Smooth muscle cell (in vitro differentiated cells): ENCODE measurements around the gene SREBF2. TPM values are rescaled to one million over a fixed set of nuclear protein-coding genes. Genes with fewer than 3 reads are reported as not detected.
A peak's percentile ranks its signal among the peaks of the same experiment; 100 is the strongest.

Source experiments
- DNase-seq: peaks from one replicate; lab custom pipeline; 2025; ENCODE audit not compliant: unreplicated experiment; lab: John Stamatoyannopoulos, UW
- H2AFZ ChIP-seq: fragments of 200-600 bp; sonication (generic); 2 replicates; pipeline ENCODE4 v1.6.0; 2016; ENCODE audit warnings: antibody characterized with exemption, low read depth, mild to moderate bottlenecking
- H3F3A ChIP-seq: fragments of 200-600 bp; sonication (generic); 2 replicates; pipeline ENCODE4 v1.6.0; 2017; ENCODE audit warnings: antibody characterized with exemption, low read depth
- H3K27ac ChIP-seq: fragments of 200-600 bp; sonication (generic); 2 replicates; pipeline ENCODE4 v1.5.1; 2016; ENCODE audit warnings: low read depth, mild to moderate bottlenecking
- H3K27me3 ChIP-seq: fragments of 200-600 bp; sonication (generic); 2 replicates; pipeline ENCODE4 v1.6.1; 2016; ENCODE audit warnings: low read depth, mild to moderate bottlenecking
- H3K36me3 ChIP-seq: fragments of 200-600 bp; sonication (generic); 2 replicates; pipeline ENCODE4 v1.5.1; 2016; ENCODE audit warnings: low read depth
- H3K4me1 ChIP-seq: fragments of 200-600 bp; sonication (generic); 2 replicates; pipeline ENCODE4 v1.5.1; 2016; ENCODE audit warnings: low read depth
- H3K4me2 ChIP-seq: fragments of 200-600 bp; sonication (generic); 2 replicates; pipeline ENCODE4 v1.6.0; 2016; ENCODE audit warnings: mild to moderate bottlenecking
- H3K4me3 ChIP-seq: fragments of 200-600 bp; sonication (generic); 2 replicates; pipeline ENCODE4 v1.5.1; 2016; ENCODE audit warnings: mild to moderate bottlenecking
- H3K79me2 ChIP-seq: fragments of 200-600 bp; sonication (generic); 2 replicates; pipeline ENCODE4 v1.6.0; 2016; ENCODE audit warnings: low read depth, mild to moderate bottlenecking
- H3K9ac ChIP-seq: fragments of 200-600 bp; sonication (generic); 2 replicates; pipeline ENCODE4 v1.6.0; 2016; ENCODE audit warnings: low read depth
- H3K9me3 ChIP-seq: fragments of 200-600 bp; sonication (generic); replicated peaks from 2 replicates; pipeline ENCODE4 v1.5.1; 2016; ENCODE audit warnings: low read depth
- H4K20me1 ChIP-seq: fragments of 200-600 bp; sonication (generic); 2 replicates; pipeline ENCODE4 v1.6.0; 2016; ENCODE audit warnings: low read depth
- CTCF ChIP-seq: fragments of 200-600 bp; sonication (generic); IDR thresholded peaks from 2 replicates; pipeline ENCODE4 v1.5.1; 2017; ENCODE audit warnings: borderline replicate concordance, mild to moderate bottlenecking, antibody characterized with exemption; ENCODE audit not compliant: insufficient read depth, poor library complexity, severe bottlenecking
- WGBS: methylation state at CpG from one replicate; pipeline ENCODE4 v1.1.7; 2016; ENCODE audit warnings: low lambda C conversion rate; 5-methylcytosine and 5-hydroxymethylcytosine counted together
- polyA plus RNA-seq: library from polyadenylated mRNA; unstranded; fragments of >200 nt; fragmentation: Nextera tagmentation; extraction: Ambion mirVana; gene quantifications from 2 replicates; pipeline ENCODE4 v1.2.1, GENCODE V29; 2016
- total RNA-seq: library from RNA; depleted of rRNA; stranded (reverse); fragments of >200 nt; gene quantifications from 2 replicates; pipeline ENCODE4 v1.2.3, GENCODE V29; 2014

The SREBF2 gene
- total and polyA plus RNA-seq, 2 experiments from 2014 or later, result 62.9 to 78.2 TPM

- WGBS, result 93% methylated on average over 3 of the region's 3 CpGs
Measured at GRCh38 chr22:41830174-41830573, 2.7 kb upstream of the SREBF2 start.

DNA sequence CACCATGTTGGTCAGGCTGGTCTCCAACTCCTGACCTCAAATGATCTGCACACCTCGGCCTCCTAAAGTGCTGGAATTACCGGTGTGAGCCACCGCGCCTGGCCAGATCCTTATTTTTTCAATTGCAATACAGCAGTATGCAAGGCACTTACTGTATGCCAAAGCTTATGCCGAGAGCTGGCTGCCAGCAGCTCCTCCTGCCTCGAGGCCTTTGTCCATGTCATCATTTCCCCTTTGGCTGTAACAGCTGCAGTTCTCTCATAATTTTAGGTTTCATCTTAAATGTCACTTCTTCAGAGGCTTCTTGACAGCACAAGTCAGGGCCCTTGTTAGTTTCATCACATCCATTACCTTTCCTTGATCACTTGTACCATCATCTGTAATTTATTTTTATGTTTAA is 1.5 kb upstream of the SREBF2 start:
- H4K20me1 ChIP-seq, result peaks cover 29% of the 10 kb centered on the region
- H3K79me2 ChIP-seq, result peaks cover 34% of the 10 kb centered on the region
- H3K9ac ChIP-seq, result no peak overlapping the region
- no peak overlapping the region for H3K4me2 ChIP-seq
- WGBS, result 70% methylated on average over 6 of the region's 6 CpGs
- no peak overlapping the region for H3K4me3 ChIP-seq
- no peaks in the 10 kb centered on the region for H3K9me3 ChIP-seq
- no peaks in the 10 kb centered on the region for H3K36me3 ChIP-seq
- no peaks in the 10 kb centered on the region for H3F3A ChIP-seq
- no peaks in the 10 kb centered on the region for H3K27me3 ChIP-seq
- peak overlapping the region; percentile 95 for H3K27ac ChIP-seq
- no peak for DNase-seq
- no peak for TF ChIP-seq CTCF
- no peak overlapping the region for H2AFZ ChIP-seq
- peaks cover 25% of the 10 kb centered on the region for H3K4me1 ChIP-seq

More at GRCh38 chr22:41830174-41830573, 2.7 kb upstream of the SREBF2 start:
- peaks cover 17% of the 10 kb centered on the region for H4K20me1 ChIP-seq
- H3K27me3 ChIP-seq, result no peaks in the 10 kb centered on the region
- H3K9ac ChIP-seq, result no peak overlapping the region
- no peaks in the 10 kb centered on the region for H3K9me3 ChIP-seq
- H2AFZ ChIP-seq, result no peak overlapping the region
- H3K4me2 ChIP-seq, result no peak overlapping the region
- H3K4me3 ChIP-seq, result no peak overlapping the region
- no peak for DNase-seq
- H3K4me1 ChIP-seq, result peaks cover 37% of the 10 kb centered on the region
- H3K27ac ChIP-seq, result no peak overlapping the region
- no peaks in the 10 kb centered on the region for H3F3A ChIP-seq
- TF ChIP-seq CTCF, result no peak
- H3K36me3 ChIP-seq, result no peaks in the 10 kb centered on the region
- H3K79me2 ChIP-seq, result peaks cover 22% of the 10 kb centered on the region

- Histone ChIP-seq H3K36me3 (no peaks in the 10 kb centered on the region), H3K27me3 (no peaks in the 10 kb centered on the region), H3K9ac (peak overlapping the region; percentile 93), H3K4me2 (peak overlapping the region; percentile 97), H3K27ac (peak overlapping the region; percentile 95), H3K4me3 (peak overlapping the region; percentile 95), H2AFZ (peak overlapping the region; percentile 48), H3F3A (no peaks in the 10 kb centered on the region), H4K20me1 (peaks cover 35% of the 10 kb centered on the region), H3K79me2 (peaks cover 40% of the 10 kb centered on the region), H3K9me3 (no peaks in the 10 kb centered on the region), H3K4me1 (peaks cover 19% of the 10 kb centered on the region)
- WGBS, result 12% methylated on average over 17 of the region's 17 CpGs
- TF ChIP-seq CTCF, result no peak
- DNase-seq, result no peak
Measured at GRCh38 chr22:41831828-41832552, 915 bp upstream of the SREBF2 start.
